Activated CD4-positive, alpha-beta T cell treated with anti-CD3 and anti-CD28 coated beads for 24 hours (primary cell): ENCODE results near the gene APEH.

Experiments
- DNase-seq, 2 donors: peaks; one replicate each; pipeline ENCODE4 v3.0.0-alpha.2; 2020; ENCODE audit warnings: low read depth in 2 of 2

The APEH gene

DNA sequence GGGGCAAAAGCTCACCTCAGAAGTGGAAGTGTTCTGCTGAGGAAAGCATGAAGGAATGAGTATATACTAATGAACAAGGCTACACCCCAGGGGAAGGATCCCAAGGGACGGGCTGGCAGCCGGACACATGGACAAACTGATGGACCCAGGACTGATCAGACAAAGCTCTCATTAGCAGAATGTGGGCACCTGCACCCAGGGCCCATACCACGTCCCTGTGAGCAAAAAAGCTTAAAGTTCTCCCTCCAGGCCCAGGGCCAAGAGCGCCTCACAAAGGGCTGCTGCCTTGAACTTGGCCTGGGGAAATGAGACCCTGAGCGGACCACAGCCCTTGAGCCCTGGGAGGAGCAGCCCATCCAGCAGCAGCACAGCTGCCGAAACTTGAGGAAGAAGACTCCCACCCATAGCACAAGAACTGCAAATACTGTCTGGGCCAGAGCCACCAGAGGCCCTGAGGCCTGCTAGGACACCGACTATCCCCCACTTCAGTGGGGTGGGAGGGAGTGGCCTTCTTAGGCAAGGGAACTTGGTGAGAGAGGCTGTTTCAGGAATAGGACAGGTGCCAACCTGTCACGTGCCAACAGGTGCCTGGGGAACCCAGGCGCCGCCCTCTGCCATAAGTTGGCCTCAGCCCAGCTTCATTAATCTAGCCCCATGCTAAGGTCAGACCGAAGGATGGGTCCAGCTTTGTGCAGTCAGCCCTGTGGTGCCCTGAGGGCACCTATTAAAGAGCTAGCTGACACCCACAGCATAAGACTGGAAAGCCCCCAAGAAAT, 51.9 kb downstream of the APEH start:
- no peak for DNase-seq

DNA sequence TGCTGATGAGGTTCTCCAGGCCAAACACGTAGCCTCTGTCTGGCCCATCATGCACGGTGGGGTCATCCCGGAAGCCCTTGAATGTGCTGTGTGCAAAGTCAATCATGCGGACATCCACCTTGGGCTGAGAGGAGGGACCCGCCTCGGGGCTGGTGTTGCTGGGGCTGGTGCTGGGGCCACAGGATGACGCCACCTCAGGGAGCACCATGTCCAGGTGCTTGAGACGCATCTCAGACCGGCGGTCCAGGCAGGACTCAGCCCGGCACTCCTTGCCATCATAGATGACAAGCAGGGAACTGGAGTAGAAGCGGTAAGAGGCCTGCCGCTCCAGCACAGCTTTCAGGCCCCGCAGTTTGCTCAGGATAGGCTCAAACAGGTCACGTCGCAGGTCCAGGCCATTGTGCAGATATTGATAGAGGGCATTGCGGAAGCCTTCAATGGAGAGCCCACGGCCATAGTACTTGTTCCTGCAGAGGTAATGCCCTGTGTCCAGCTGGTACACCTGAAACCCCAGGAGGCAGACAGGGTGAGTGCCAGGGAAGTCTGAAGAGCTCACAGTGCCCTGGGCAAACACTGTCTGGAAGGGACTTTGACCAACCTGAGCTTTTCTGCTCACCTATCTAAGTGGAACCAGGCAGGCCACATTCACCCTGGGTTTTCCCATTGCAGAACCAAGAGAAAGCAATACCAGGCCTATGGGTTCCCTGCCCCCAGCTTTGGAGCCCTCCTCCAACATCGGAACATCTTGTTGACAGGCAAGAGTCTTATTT, 53.2 kb downstream of the APEH start:
- DNase-seq = no peak

- no peak for DNase-seq
Measured at GRCh38 chr3:49727924-49728361, 53.8 kb downstream of the APEH start.

DNA sequence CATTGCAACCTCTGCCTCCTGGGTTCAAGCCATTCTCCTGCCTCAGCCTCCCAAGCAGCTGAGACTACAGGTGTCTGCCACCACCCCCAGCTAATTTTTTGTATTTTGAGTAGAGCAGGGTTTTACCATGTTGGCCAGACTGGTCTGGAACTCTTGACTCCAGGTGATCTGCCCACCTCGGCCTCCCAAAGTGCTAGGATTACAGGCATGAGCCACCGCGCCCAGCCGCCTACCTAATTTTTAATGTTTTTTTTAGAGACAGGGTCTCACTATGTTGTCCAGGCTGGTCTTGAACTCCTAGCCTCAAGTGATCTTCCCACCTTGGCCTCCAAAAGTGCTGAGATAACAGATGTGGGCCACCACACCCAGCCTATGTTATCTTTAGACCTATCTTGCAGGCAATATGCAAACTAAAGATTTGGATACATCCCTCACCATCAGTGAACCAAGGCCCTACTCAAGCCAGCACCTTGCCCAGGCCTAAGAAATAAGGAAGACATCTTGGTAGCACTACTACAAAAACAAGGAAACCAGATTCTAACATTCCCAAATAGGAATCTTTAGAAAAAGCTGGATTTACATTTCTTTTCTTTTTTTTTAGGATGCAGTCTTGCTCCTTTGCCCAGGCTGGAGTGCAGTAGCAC, 55.9 kb downstream of the APEH start:
- no peak for DNase-seq

- no peak for DNase-seq
Measured at GRCh38 chr3:49732597-49732996, 58.4 kb downstream of the APEH start.

GRCh38 chr3:49733551-49733950, 59.4 kb downstream of the APEH start:
- DNase-seq = no peak
